HepG2 (cell line): ENCODE data around the gene OBI1.

Experiments
- CTCF ChIP-seq: sonication (generic); formaldehyde crosslinking; IDR thresholded peaks from 2 replicates; pipeline ENCODE4 v1.5.0; 2020; ENCODE audit warnings: mild to moderate bottlenecking, missing genetic modification reagents, moderate library complexity
- GABPB1 ChIP-seq: IDR thresholded peaks from 2 replicates; pipeline ENCODE4 v1.6.1; 2016; ENCODE audit warnings: mild to moderate bottlenecking, missing genetic modification reagents, moderate library complexity, missing compliant biosample characterization
- IRF2 ChIP-seq: IDR thresholded peaks from 2 replicates; pipeline ENCODE4 v1.6.1; 2018; ENCODE audit warnings: missing genetic modification reagents, missing compliant biosample characterization
- ZNF790 ChIP-seq: sonication (generic); formaldehyde crosslinking; IDR thresholded peaks from 2 replicates; pipeline ENCODE4 v1.8.0; 2022; ENCODE audit warnings: missing genetic modification reagents, mild to moderate bottlenecking, borderline replicate concordance

- no peak for TF ChIP-seq ZNF790 (CRISPR knock-in tag)
- TF ChIP-seq CTCF (CRISPR knock-in tag), result no peak
- TF ChIP-seq IRF2, result no peak
- no peak for TF ChIP-seq GABPB1 (CRISPR knock-in tag)
Observed at GRCh38 chr13:78600280-78600883, 58.6 kb downstream of the OBI1 start.
